OCI-LY3 (cell line): ENCODE measurements around the gene SERPINI2.
A peak's percentile ranks its signal among the peaks of the same experiment; 100 is the strongest.

Experiments
- CTCF ChIP-seq: fragments of 200-600, 300-600 bp; sonication (generic); IDR thresholded peaks from 2 replicates; pipeline ENCODE4 v1.5.1; 2014; ENCODE audit warnings: antibody characterized with exemption, low read length, low read depth
- EZH2phosphoT487 ChIP-seq: fragments of 200-600 bp; shearing (Covaris generic); IDR thresholded peaks from 2 replicates; pipeline ENCODE4 v1.6.1; 2018; ENCODE audit warnings: antibody characterized with exemption, mixed run types, low read depth

- TF ChIP-seq CTCF (peak; percentile 75), EZH2phosphoT487 (no peak)
Observed at GRCh38 chr3:167406876-167407492, 66.9 kb downstream of the SERPINI2 start.
